GM21737 (cell line): ENCODE data around the gene SFXN5.
"Not testable (repeated sequence)": the region's sequence is repeated elsewhere in the genome, so short reads cannot be mapped to it uniquely, and the experiment has no call there.

Experiments used
- ATAC-seq: cut with Tn5 transposase; IDR thresholded peaks from one replicate; pipeline ENCODE4 v1.9.1; 2021; ENCODE audit warnings: mild to moderate bottlenecking, moderate library complexity; ENCODE audit not compliant: unreplicated experiment

SFXN5 gene, protein sequence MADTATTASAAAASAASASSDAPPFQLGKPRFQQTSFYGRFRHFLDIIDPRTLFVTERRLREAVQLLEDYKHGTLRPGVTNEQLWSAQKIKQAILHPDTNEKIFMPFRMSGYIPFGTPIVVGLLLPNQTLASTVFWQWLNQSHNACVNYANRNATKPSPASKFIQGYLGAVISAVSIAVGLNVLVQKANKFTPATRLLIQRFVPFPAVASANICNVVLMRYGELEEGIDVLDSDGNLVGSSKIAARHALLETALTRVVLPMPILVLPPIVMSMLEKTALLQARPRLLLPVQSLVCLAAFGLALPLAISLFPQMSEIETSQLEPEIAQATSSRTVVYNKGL

DNA sequence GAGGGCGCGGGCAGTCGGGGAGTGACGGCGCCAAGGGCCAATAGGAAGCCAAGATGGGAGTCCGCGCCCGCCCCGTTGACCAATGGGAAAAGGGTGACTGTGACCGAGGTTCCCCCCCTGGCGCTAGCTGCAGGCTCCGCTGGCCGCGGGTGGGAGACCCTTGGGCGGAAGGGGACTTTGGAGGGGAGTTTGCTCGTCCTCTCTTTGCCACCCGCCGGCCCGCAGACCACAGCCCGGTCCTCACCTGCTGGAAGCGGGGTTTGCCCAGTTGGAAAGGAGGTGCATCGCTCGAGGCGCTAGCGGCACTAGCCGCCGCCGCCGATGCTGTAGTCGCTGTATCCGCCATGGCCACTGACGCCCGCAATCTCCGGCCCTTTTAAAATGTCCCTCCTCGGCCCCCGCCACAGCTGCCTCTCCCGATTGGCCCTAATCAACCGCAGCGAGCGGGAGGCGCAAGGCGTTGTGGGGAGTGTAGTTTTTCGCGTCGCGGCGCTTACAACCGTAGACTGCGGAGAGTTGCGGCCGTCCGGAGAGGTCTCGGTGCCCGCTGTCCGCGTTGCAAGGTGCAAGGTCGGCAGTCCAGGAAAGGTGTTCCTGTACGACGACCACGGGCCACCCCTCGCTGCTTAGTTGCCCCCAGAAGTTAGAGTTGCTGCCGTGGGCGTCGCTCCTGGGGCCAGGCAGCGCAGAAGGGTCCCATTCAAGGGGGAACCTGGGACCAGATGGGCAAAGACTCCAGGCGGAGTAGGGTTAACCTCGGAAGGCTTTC, at the start of gene SFXN5:
TSS of gene SFXN5 (minus strand) at position 353 of the 769 bp plus-strand sequence. CDS start at position 346, 7 bp downstream.
- ATAC-seq = peak; percentile 93

DNA sequence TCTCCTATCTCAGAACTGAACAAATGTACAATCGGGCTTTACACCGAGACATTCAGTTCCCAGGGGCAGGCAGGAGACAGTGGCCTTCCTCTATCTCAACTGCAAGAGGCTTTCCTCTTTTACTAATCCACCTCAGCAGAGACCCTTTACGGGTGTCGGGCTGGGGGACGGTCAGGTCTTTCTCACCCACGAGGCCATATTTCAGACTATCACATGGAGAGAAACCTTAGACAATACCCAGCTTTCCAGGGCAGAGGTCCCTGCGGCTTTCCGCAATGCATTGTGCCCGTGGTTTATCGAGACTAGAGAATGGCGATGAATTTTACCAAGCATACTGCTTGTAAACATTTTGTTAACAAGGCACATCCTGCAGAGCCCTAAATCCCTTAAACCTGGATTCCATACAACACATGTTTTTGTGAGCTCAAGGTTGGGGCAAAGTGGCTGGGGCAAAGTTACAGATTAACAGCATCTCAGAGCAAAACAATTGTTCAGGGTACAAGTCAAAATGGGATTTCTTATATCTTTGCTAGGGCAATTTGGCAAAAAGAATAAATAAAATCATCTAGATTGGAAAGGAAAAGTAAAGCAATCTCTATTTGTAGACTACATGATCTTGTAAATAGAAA, 48.2 kb upstream of the SFXN5 start:
- not testable (repeated sequence) for ATAC-seq

DNA sequence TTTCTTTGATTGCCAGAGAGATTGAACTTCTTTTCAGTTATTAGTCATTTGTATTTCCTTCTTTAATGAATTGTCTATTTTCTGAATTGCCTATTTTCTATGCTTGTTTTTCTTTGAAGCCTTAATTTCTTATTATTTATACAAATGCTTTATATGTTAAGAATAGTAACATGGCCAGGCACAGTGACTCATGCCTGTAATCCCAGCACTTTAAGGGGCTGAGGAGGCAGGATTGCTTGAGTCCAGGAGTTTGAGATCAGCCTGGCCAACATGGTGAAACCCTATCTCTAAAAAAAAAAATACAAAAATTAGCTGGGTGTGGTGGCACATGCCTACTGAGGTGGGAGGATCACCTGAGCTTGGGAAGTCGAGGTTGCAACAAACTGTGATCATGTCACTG, 45.9 kb upstream of the SFXN5 start:
- ATAC-seq = no peak

DNA sequence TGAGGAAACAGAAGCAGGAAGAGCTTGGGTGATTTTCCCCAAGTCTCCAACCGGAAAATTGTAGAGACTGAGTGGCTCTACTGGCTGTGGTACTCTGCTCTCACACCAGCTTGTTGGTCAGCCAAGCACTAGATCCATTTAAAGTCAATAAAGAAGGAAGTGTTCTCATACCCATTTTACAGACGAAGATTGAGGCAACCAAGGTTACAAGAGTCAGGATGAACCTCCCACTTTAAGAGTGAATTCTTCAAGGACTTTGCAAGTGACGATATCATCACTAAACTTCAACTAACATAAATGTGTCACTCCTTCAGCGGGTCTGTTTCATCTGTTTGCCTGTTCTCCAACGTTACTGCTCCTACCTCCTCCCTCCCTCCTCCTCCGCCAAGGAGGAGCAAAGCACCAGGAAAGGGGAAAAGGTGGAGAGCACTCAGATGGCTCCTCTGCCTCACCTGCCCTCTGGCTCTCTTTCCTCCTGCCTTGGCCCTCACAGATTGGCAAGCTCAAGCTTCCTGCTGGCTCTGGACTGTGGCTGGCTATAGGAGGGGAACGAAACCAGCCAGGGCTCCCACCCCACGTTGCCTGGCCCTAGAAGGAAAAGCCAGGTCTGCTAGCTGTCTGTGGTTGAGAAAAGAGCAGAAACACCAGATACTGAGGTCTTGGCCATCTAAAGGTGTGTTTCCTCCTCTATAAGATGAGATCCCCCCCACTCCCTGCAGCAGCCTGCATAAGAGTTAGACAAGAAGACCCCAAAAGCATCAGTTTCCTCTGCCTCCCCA, 44.9 kb upstream of the SFXN5 start:
- no peak for ATAC-seq

DNA sequence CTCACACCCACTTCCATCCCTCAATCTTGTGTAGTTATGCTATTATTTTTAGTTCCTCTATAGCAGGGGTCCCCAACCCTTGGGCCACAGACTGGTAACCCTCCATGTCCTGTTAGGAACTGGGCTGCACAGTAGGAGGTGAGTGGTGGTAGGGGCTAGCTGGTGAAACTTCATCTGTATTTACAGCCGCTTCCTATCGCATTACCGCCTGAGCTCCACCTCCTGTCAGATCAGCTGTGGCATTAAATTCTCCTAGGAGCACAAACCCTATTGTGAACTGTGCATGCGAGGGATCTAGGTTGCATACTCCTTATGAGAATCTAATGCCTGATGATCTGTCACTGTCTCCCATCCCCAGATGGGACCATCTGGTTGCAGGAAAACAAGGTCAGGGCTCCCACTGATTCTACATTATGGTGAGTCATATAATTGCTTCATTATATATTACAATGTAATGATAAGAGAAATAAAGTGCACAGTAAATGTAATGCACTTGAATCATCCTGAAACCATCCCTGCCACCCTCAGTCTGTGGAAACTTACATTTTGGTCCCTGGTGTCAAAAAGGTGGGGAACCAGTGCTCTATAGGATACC, 42.9 kb upstream of the SFXN5 start:
- ATAC-seq = no peak

DNA sequence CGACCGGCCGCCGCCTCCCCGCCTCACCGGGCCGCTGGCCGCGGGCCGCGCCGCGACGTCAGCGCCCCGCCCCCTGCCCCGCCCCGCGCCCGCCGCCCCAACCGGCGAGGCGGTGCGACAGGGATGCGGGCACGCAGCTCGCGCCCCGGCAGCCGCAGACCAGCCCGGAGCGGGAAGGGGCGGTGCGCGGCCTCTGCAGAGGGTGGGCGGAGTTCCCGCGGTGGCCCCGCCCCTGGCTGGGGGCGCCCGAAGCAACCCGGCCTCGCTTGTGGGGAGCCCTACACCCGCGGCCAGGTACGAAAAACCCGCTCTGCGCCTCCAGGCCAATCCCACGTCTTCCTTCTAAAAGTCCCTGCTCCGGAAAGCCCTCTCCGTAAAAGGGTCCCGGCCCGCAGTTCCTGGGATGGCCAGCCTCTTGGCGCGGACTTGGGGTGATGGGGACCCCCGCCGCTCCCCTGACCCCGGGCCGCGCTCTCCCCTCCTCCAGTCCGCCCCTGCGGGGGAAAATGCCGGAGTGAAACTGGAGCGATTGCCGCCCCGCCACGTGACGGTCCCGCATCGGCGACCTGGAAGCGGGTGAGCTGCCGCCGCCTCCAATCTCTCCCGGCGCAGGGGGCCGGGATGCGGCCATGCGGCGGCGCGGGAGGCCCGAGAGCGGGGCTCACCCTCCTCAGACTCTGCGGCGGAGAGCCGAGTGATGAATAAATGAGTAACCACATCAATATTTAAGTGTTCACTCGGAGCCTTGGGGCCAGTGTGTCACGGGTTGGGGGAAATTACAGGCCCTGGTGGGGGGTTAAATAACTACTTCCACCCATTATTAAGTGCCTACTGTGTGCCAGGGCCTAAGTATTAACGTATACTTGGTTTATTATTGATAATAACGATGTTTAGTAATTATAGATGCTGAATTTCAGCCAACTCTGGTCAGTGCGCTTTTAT, 41.7 kb upstream of the SFXN5 start, which contains the start of gene RAB11FIP5:
TSS of gene RAB11FIP5 (minus strand) at position 36 of the 942 bp plus-strand sequence. CDS start 171 bp downstream, outside the sequence.
- ATAC-seq = peak; percentile 65

DNA sequence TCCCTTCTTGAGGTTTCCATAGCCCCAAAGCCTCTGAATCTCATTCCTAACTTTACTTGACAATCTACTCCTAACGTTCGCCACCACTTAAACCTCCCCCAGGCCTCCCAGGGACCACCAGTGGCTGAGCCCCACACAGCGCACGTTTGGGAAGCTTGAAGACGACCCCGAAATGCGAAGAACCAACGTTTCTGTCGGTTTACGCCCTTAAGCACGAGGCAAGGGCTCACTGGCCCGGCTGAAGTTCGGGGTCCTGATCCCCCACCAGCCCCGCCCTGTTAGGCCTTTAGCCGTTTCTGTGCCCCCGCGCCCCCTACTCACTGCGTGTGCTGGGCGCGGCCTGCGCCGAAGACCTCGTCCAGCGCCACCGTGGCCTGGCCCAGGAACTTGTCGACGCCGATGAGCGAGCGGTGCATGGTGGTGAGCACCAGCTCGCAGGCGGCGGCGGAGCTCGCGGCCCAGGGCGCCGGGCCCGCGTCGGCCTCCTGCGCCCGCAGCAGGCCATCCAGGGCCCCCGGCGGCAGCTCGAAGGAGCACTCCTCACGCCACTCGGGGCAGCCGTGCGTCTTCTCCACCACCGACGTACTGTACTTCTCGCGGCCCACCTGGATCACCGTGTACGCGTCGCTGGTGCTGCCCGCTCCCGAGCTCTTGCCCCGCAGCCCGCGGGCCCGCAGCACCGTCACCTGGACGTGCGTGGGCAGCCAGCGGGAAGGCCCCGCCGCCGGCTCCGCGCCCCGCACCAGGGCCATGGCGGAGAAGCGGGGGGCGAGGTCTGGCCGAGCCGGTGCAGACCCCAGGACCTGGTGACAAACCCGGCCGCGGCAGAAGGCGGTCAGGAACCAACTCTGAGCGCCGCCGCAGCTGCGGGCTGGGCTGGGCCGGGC, 40.8 kb upstream of the SFXN5 start:
- ATAC-seq = no peak

DNA sequence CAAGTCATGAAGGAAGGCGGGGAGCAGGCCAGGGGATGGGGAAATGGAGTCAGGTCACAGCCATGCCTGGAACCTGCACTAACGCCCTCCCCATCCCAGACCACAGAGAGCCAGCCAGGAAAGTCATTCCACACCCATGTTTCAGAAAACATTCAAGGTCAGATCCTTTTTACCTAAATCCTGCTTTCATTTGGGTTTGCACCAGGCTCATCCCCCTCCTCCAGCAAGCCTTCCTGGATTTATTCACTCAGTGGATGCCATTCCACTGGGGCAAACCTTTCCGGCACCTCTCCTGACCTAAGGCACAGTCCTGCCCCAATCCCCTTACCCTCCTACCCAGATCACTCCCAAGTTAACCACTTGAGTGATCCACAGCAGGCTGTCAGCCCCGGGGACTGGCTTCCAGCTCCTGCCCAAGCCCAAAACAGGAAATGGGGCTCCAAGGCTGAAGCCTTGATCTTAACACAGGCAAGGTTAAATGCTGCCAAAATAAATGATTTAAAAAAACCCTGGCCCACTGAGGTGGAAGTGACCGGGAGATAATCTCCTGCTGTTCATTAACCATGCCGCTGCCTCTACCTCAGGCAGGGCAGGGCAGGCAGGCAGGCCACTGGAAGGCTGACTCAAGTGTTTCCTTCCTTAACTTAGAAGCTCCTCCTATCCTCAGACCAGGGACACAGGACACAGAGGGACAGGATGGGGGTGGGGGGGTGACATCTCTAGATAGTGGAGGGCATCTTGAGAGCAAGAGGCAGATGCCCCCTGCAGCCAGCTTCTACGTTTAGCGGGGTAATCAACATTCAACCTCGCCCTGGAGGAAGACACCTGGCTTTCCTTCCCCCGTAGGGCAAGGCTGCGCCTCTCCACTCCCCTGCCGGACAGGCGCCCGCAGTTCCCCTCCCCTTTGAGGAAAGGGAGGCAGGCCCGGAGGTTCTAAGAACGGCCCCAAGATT, 39.8 kb upstream of the SFXN5 start:
- no peak for ATAC-seq

DNA sequence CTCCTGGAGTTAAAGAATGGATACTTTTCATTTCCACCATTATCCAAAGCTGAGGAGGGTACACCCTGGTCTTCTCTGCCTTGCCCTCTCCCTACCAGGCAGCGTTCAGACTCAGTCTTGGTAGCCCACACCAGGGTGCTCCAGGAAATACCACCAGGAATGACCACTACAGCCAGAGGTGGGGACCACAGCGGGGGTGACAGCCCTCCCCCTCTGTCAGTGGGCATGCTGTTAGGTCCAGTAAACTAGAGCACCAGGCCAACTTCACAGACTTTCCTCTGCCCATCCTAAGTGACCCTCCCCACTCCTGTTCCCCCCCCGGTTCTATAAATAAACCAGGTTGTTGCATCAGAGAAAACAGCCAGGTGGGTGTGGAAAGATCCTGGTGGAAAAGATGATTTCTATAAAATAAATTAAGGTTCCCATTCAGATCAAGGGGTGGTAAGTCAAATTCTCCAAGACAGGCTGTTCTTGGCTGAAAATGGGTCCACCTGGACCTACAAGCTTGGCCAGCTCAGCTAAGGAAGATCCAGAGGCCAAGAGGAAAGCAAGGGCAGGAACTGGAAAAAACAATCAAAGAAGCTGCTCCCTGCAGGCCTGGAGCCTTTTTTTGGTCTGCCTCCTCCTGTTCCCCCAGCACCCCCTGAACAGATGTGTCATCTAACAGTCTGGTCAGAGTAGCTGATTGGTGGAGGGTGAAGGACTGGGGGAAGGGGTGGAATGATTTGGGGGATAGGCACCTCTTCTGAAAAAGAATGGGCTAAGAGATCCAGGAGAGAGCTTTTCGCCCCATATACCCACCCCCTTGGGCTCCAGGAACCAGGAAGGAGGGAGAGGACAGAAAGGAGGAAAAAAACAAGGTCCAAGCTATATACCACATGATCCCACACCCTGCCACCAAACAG, 38.9 kb upstream of the SFXN5 start:
- no peak for ATAC-seq

DNA sequence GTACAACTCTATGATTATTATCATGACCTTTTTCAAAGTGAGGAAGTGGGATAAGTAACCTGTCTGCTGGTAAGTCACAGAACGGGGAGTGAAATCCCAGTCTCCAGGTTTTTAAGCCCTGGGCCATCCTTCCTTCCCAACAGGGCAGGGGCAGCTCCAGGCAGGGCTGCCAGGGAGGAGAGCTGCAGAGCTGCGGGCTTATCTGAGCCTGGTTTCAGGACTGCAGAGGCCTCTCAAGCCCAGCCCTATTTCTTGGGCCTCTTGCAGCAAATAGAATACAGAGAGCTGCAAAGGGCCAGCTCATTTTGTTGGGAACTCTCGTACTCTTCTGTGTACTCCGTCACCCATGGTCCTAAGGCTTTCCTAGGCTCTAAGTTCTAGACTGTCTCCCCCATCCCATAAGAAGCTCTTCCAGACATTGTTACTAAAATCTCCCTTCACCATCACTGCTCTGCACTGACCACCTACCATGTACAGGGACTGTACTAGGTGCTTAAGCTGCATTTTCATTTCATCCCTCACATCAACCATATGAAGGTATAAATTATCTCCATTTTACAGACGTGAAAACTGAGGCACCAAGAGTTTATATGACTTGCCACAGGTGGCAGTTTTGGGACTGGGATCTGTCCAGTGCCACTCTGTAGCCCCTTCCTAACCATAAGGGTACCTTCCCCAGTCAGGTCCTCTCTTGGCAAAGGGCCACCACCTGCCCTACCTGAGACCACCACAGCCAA, 38.1 kb upstream of the SFXN5 start:
- no peak for ATAC-seq

DNA sequence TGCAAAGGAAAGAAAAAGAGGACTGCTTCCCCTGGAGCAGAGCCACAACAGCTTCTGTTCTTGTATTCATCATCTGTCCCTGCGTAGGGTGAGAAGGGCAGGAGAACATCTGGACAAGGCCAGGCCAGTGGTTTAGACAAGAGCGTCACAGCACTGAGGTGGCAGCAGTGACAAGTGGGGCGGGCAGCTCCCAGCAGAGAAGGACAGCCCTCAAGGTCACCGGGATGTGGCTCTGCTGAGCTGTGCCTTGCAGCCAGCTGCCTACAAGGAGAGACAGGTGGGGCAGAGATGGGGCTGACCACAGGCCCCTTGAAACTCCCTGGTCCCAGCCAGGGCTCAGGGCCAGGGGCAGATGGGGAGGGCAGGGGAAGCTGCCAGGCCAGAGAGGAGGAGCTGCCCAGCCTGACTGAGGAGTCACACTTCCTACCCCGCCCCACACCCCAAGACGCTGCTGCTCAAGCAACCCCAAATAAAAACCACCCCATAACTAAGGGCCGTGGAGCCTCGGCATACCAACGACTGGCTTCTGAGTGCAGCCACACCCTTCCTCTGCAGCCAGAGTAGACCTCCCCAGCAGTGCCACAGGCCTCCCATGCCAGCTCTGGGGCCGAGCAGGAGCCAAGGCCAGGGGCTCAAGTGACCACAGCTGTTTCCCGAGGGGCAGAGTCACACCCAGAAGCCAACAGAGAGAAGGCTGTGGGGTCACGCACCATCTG, 35.9 kb upstream of the SFXN5 start:
- no peak for ATAC-seq

DNA sequence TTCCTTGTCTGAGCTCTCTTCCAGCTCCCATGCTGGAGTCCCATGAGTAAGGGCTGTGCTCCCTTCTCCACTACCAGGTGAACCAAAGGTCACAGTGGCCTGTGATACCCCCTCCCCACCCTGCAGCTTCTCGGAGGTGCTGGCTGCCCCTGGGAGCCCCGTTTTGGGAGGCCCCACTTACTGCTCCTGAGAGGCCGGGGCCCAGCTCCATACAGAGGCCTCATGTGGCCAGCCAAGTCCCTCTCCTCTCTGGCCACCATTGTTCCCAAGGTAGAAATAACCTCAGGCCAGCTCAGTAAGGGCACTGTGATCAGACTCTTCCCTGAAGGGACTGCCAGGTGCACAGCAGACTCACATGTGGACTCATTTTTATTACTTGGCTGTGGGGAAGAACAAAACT, 35.3 kb upstream of the SFXN5 start:
- ATAC-seq = no peak

DNA sequence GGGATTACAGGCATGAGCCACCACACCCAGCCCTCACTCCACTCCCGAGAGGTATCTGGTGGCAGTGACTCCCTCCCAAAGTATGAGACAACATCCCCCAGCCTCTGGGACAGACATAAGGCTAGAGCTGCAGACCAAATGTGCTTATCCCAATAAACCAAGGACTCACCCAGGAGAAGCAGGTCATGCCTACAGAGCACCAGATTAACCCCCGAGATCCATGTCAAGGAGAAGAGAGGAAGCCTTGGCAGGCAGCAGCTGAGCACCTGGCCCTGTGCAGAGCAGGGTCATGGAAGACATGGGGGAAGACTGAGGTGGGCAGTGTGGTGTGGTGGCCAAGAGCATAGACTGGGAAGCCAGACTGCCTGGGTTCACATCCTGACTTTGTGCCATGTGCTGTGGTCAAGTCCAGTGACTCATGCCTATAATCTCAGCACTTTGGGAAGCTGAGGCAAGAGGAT, 34.0 kb upstream of the SFXN5 start:
- ATAC-seq = no peak

DNA sequence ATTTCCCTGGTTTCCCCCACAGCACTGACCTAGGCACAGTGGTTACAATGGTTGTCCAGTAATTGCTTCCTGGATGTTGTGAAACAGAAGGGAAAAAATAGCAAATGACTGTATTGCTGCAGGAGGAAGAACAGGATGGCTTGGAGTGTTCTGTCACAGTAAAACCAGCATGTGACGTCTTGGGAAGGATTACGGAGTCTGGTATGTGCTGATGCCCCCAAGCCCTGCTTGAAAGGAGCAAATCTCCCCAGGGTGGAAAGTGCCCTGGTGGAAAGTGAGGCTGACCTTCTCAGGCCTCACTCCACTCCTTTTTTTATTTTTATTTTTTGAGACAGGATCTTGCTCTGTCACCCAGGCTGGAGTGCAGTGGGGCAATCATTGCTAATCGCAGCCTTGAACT, 33.4 kb upstream of the SFXN5 start:
- no peak for ATAC-seq

DNA sequence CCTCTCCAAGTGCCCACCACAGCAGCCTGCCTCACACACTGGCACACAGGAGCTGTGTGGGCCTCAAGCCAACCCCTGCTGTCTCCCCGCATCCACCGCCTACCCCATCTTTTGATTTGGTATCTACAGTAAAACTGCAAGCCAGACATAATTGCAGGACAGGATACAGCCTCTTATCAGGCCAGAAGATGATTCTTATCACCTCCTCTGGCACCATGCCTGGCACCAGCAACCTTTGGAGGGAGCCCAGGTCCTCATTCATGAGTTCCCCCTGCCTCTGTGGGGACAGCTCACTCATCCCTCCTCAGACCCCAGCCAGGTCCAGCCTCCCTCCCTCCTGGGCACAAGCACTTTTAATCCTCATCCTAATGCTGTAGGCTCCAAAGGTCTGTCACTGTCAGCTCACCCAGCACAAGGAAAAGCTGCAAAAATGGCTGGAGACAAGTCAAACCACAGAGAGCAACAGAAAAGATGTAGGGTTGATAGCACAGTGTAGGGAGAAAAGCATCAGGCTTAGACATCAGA, 31.6 kb upstream of the SFXN5 start:
- ATAC-seq = no peak
